ENCODE measurements around the gene LGALS16.
"Not testable (repeated sequence)": the region's sequence is repeated elsewhere in the genome, so short reads cannot be mapped to it uniquely, and the experiment has no call there.

LGALS16 gene, protein sequence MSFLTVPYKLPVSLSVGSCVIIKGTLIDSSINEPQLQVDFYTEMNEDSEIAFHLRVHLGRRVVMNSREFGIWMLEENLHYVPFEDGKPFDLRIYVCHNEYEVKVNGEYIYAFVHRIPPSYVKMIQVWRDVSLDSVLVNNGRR

DNA sequence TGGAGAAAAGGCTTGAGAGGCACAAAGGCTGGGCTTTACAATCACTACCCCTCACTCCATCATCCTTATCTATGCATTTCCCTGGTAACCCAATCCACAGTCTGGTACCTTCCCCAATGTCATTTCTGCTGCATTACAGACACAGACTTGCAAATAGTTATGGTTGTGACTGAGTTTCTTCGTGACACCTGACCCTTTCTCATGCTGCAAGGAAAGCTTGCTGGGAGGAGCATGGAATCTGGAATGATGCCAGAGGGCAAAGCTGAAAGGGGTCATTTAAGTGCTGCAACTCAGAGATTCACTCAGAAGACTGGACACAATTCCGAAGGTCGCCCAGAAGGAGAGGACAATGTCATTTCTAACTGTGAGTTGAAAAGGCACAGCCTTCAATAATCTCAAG, at the start of gene LGALS16:
TSS of gene LGALS16 (plus strand) at position 301 of the 400 bp plus-strand sequence. CDS start at position 350, 49 bp downstream.
- DNase-seq (ENCODE audit: low read depth) = no peak

DNA sequence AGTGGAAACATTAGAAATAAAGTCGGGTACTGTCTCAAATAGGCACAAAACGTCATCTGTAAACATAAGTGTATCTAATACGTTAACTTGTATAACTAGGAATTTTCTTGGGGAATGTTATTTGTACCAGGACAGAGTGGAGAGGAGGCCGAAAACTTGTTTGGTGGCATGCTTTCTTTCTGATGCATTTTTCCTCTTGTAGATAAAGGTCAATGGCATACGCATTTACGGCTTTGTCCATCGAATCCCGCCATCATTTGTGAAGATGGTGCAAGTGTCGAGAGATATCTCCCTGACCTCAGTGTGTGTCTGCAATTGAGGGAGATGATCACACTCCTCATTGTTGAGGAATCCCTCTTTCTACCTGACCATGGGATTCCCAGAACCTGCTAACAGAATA, 48.7 kb upstream of the LGALS16 start:
- DNase-seq (ENCODE audit: low read depth) = no peak

DNA sequence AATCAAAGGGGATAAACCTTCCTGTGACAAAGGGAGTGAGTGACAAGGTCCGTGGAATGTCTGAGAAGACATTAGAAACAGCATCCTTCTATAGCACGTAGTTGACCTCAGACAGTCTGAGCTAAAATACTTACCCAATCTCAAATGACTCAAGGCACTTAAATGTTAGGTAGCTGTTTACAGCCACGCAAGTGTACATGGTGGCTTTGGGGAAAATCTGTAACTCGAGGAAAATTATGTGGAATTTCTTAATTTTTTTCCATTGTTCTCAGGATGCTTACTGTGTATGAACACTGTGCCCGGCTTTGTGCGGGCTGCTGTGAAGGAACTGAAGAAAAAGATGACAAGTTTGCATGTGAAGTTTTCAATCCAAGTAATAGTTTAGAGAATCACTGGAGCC, 48.2 kb upstream of the LGALS16 start:
- DNase-seq (ENCODE audit: low read depth) = no peak

GRCh38 chr19:39613597-39613996, 42.1 kb upstream of the LGALS16 start:
- DNase-seq (ENCODE audit: low read depth) = no peak

DNA sequence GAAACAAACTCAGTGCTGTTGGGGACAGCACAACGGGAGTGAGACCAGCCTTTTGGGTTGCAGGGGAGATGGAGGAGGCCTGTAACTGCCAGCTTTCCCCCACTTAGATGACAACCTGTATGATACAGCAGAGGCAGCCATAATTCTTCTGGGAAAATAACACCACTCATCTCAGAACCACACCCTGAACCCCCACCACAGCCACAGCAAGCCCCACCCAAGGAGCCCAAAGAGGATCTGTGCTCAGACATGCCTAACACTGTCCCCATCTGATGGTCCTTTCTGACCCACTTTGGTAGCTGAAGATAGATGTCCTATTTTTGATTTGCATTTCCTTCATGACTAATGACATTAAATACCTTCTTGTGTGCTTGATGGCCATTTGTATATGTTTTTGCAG, 38.0 kb upstream of the LGALS16 start:
- no peak for DNase-seq (ENCODE audit: low read depth)

DNA sequence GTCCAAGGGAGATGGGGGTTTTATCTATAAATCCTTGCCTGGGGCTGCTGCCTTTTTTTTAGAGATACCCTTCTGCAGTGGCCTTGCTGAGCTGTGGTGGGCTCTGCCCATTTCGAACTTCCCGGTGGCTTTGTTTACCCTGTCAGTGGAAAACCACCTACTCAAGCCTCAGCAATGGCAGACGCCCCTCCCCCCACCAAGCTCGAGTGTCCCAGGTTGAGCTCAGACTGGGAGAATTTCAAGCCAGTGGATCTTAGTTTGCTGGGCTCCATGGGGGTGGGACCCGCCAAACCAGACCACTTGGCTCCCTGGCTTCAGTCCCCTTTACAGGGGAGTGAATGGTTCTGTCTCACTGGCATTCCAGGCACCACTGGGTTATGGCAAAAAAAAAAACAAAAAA, 31.8 kb upstream of the LGALS16 start:
- DNase-seq (ENCODE audit: low read depth) = no peak

DNA sequence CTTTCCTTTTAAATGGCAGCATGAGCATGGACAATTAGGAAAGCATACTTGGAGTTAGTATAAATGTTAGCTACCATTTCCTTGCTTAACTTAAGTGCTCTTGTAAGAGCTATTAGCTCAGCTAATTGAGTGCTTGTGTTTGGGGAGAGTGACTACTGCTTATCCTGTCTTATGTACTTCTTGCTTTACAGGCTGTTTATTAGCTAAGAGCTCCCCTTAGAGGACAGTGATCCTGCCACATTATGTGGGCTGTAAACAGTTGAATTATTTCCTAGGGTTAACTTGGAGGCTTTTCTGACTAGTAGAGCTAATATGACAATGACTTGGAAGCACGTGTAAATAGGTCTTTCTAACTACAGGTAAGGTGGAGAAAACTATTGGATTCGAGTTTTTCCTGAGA, 28.1 kb upstream of the LGALS16 start:
- not testable (repeated sequence) for DNase-seq (ENCODE audit: low read depth)

GRCh38 chr19:39631178-39631577, 24.5 kb upstream of the LGALS16 start:
- DNase-seq (ENCODE audit: low read depth) = no peak

GRCh38 chr19:39631626-39632025, 24.1 kb upstream of the LGALS16 start:
- no peak for DNase-seq (ENCODE audit: low read depth)

DNA sequence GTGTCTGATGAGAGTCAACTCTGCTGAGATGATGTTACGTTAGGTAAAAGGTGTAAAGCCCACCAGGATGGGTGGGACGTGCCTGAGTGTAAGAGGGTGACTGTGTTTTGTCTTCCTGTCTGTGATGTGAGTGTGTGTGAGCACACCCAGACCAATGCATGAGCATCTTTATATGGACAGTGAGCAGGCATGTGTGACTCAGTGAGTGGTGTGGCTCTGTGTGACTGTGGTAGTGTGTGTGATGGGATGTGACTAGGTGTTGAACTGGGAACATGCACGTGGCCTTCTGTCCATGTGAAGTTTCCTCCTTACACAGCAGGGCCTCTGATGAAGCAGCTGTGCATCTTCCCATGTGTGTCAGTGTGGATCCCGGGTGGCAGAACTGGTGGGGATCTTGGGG, 17.8 kb upstream of the LGALS16 start:
- DNase-seq (ENCODE audit: low read depth) = no peak

DNA sequence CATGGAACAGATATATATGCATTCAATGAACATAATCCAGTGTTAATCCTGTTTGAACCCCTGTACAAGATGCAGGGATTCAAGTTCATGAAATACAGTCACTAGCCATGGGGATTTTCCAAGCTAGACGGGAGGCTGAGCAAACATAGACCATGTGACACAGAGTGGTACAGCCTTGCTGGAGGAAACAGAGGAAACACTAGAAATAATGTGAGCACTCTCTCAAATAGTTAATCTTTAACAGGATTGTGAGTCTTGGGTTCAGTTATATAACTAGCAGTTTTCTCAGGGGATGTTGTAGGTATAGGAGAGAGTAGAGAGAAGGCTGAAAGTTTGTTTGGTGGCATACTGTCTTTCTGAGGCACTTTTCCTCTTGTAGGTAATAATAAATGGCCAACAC, 13.9 kb upstream of the LGALS16 start:
- no peak for DNase-seq (ENCODE audit: low read depth)

DNA sequence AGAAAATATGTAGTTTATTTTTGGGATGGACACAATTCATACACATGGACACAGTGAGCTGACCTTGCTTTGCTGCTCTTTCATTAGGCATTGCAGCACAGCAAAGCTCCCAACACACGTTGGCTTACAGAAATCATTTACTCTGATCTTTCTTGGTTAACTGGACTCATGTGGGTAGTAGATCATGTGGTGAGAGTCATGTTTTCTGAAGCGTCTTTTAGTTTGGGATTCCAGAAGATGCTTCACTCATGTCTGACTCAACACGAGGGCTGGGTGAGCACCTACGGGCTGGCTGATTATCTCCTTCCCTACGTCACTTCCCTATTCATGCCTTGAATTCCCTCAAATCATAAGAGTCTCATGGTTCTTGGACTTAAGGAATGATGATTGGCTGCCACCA, 12.1 kb upstream of the LGALS16 start:
- no peak for DNase-seq (ENCODE audit: low read depth)

DNA sequence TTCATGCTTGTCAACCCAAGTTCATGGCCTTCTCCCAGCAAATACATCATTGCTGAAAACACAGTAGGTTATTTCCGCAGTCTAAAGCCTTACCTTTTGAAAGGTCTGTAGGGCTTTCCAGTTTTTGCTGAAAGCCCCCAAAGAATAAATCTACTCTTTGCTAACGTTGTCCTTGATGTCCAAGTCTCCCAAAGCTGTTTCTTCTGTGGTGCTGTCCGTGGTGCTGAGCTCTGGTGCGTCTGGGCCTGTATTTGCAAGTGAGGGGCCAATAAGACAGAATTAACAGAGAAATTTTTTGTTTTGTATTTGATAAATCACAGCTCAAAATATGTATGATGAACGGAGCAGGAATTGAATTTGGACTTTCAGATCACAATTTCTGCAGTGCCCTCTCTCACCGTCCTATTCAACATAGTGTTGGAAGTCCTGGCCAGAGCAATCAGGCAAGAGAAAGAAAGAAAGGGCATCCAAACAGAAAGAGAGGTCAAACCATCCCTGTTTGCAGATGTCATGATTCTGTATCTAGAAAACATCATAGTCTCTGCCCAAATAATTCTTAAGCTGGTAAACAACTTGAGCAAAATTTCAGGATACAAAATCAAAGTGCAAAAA, 9.8 kb upstream of the LGALS16 start:
- DNase-seq (ENCODE audit: low read depth) = no peak

GRCh38 chr19:39647918-39648317, 7.8 kb upstream of the LGALS16 start:
- no peak for DNase-seq (ENCODE audit: low read depth)

DNA sequence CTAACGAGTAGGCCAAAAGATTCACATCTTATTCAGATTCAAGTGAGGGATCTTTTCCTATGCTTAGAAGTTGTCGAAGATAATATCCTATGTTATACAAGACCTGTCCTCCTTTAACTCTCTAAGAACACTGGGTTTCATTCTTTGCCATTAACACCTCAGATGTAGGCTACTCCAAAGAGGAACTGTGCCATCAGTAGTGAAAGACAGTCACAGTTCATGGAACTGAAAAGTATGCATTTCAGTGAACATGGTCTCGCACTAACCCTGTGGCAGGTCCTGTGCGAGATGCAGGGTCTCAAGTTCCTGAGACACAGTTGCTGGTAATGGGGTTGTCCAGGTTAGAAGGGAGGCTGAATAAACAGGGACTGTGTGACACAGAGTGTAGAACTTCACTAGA, 4.1 kb downstream of the LGALS16 start:
- DNase-seq (ENCODE audit: low read depth) = no peak

DNA sequence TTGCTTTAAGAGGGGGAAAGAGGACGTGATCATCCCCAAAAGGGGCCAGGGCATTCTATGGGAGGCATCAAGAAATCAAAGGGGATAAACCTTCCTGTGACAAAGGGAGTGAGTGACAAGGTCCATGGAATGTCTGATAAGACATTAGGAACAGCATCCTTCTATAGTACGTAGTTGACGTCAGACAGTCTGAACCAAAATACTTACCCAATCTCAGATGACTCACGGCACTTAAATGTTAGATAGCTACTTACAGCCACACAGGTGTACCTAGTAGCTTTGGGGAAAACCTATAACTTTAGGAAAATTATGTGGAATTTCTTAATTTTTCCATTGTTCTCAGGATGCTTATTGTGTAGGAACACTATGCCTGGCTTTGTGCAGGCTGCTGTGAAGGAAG, 4.9 kb downstream of the LGALS16 start:
- no peak for DNase-seq (ENCODE audit: low read depth)

DNA sequence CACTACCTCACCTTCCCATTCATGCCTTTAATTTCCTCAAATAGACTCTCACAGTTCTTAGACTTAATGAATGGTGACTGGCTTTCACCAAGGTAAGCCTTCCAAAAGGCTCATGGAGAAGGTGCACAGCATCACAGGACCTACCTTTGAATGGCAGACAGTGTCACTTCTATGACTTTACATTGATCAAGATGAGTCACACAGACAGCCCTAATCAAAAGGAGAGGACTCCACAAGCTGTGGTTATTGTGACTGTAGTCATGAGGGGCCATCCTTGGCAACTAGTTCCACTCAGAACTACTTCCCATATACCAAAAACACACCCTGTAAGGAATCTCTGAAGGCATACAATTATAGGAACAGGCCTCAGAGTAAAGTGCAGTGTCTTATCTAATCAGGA, 5.9 kb downstream of the LGALS16 start:
- DNase-seq (ENCODE audit: low read depth) = no peak

- not testable (repeated sequence) for DNase-seq (ENCODE audit: low read depth)
Observed at GRCh38 chr19:39669860-39670259, 14.1 kb downstream of the LGALS16 start.

DNA sequence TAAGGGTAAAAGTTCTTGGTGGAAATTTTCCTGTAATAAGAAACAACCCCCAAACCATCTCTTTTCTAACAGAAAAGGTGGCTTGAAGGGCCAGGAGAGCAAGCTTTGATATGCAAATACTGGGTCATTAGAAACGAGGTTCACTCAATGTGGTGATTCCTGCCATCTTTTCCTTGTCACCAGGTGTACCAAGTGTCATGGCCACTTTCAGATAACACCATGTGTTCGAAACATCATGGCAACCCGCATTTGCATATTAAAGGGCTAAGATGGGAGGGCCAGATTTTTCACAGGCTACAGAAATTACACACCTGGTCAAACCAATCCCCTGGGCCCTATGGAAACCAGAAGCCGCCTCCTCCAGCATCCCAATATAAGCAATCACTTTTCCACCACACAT, 15.3 kb downstream of the LGALS16 start:
- DNase-seq (ENCODE audit: low read depth) = no peak

DNA sequence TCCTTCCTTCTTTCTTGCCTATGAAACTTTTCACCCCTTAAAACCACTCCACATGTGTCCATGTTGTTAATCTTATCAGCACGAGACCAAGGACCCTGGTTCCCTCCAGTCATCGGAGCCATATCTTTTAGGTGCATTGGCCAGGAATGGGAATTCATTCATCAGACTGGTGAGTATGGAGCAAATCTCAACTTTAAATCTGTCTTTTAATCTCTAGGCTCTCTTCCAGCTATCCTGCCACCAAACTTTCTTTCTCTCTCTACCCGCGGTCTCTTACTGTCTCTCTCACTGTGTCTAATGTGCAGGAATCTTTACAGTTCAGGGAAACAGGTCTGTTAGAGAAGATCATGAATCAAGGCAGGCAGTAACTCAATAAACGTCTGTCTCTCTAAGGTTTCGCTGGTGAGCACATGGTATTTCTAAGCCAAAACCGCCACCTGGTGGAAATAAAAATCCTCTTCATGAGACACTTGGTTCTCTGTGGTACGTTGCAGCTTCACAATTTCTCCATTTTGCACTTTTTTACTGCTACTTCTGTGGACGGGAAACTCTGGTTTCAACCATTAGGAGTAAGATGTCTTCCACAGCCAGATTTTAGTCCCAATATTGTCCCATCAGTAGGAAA, 16.1 kb downstream of the LGALS16 start:
- DNase-seq (ENCODE audit: low read depth) = no peak

DNA sequence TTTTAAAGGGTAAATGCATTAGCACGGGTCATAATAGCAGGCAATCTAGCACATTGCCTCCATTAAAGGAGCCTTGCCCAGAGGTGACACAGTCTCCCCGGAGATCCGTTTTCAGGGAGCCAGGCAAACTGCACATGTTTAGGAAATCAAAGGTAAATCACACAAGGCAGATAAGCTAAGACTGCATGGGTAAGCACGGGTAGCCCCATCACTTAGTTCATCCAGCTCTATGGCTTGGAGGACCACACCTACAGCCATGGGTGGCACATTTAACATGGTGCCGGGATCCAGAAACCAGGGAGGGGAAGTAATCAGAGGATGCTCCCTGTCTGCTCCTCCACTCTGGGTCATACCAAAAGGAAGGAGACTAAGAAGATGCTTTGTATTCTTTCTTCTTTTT, 16.8 kb downstream of the LGALS16 start:
- DNase-seq (ENCODE audit: low read depth) = no peak

- not testable (repeated sequence) for DNase-seq (ENCODE audit: low read depth)
Observed at GRCh38 chr19:39673862-39674261, 18.1 kb downstream of the LGALS16 start.

- no peak for DNase-seq (ENCODE audit: low read depth)
Observed at GRCh38 chr19:39676004-39676403, 20.3 kb downstream of the LGALS16 start.

Data from GM04503 (cell line).